Mammary epithelial cell (primary cell): ENCODE data around the gene YLPM1.

ENCODE experiments used
- CTCF ChIP-seq, 2 donors: IDR thresholded peaks in 1 of 2; conservative IDR thresholded peaks in 1 of 2; 2 replicates each; pipeline ENCODE4 v1.5.1; 2011 to 2012; ENCODE audit warnings: inconsistent platforms in 2 of 2, low read length in 2 of 2, mild to moderate bottlenecking in 2 of 2, control low read depth in 1 of 2, low read depth in 1 of 2; ENCODE audit not compliant: insufficient read depth in 1 of 2; ENCODE audit errors: extremely low read depth in 1 of 2
- EZH2 ChIP-seq: IDR thresholded peaks from 2 replicates; pipeline ENCODE4 v1.6.1; 2012; ENCODE audit warnings: low read length, inconsistent platforms, borderline replicate concordance

DNA sequence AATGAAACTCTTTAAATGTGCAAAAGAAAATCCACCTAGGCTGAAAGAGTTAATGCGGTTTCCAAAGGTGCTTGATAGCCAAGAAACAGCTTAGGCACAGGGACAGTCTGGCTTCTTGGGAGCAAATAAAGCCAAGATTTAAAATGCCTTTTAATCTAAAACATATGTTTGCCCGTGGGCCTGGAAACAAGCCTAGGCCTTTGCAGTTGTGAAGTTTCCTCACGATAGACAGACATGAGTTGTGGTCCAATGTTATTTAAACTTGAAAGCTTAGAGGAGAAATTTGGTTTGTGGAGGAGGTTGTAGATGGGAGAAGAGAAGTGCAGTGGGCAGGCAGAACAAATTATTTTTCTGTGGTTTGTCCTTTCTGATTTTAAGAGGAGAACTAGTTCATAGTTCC is 83.1 kb downstream of the YLPM1 start:
- no peak for TF ChIP-seq EZH2
- no peak for TF ChIP-seq CTCF (conservative IDR thresholded peaks at IDR 0.05 in 1 of 2, IDR thresholded peaks at IDR 0.05 in 1 of 2; ENCODE audit: extremely low read depth in 1 of 2, insufficient read depth in 1 of 2, low read depth in 1 of 2, low read length in 2 of 2)
